Gastroesophageal sphincter (tissue), 4 donors: ENCODE data around the gene CARD19. TPM values are rescaled to one million over a fixed set of nuclear protein-coding genes. Genes with fewer than 3 reads are reported as not detected.

Source experiments
- ATAC-seq: fragments of 150-250 bp; one replicate; pipeline ENCODE4 v1.9.1; 2016; ENCODE audit warnings: mild to moderate bottlenecking, moderate library complexity
- H3K27ac ChIP-seq, 4 donors: fragments of 200-600 bp; sonication (generic) in 3 of 4; 1 replicate in 3 of 4; 2 replicates in 1 of 4; pipeline ENCODE4 v1.5.1; 2016 to 2019
- H3K27me3 ChIP-seq: fragments of 200-600 bp; sonication (generic); one replicate; pipeline ENCODE4 v1.5.1; 2019
- H3K36me3 ChIP-seq, 2 donors: fragments of 200-600 bp; sonication (generic); one replicate each; pipeline ENCODE4 v1.5.1; 2019; ENCODE audit warnings: control low read depth in 1 of 2
- H3K4me1 ChIP-seq, 3 donors: fragments of 200-600 bp; sonication (generic); 1 replicate in 2 of 3; 2 replicates in 1 of 3; pipeline ENCODE4 v1.5.1; 2016 to 2019; ENCODE audit warnings: control low read depth in 2 of 3
- H3K4me3 ChIP-seq, 2 donors: fragments of 200-600 bp; sonication (generic); one replicate each; pipeline ENCODE4 v1.5.1; 2019; ENCODE audit warnings: mild to moderate bottlenecking in 1 of 2, moderate library complexity in 1 of 2
- H3K9me3 ChIP-seq, 3 donors: fragments of 200-600 bp; sonication (generic); one replicate each; pipeline ENCODE4 v1.5.1; 2017 to 2019; ENCODE audit warnings: control low read depth in 2 of 3
- CTCF ChIP-seq, 4 experiments: fragments of 200-600 bp in 2 of 4; fragments of 450-650 bp in 2 of 4; sonication (generic) in 1 of 4; IDR thresholded peaks; one replicate each; pipeline ENCODE4 v1.5.1; 2017 to 2019; ENCODE audit warnings: antibody characterized with exemption in 4 of 4, mild to moderate bottlenecking in 2 of 4, moderate library complexity in 2 of 4
- EP300 ChIP-seq: sonication (generic); formaldehyde crosslinking; IDR thresholded peaks from one replicate; pipeline ENCODE4 v1.6.1; 2017; ENCODE audit warnings: antibody characterized with exemption, mild to moderate bottlenecking
- POLR2A ChIP-seq, 2 donors: fragments of 450-650 bp; IDR thresholded peaks; one replicate each; pipeline ENCODE4 v1.6.1; 2017; ENCODE audit warnings: antibody characterized with exemption in 2 of 2, mild to moderate bottlenecking in 2 of 2, moderate library complexity in 1 of 2
- POLR2AphosphoS5 ChIP-seq: sonication (generic); formaldehyde crosslinking; IDR thresholded peaks from one replicate; pipeline ENCODE4 v1.6.1; 2017; ENCODE audit warnings: antibody characterized with exemption
- WGBS, 2 donors: methylation state at CpG; one replicate each; pipeline ENCODE4 v1.1.5; 2018; ENCODE audit warnings: low coverage in 1 of 2; 5-methylcytosine and 5-hydroxymethylcytosine counted together
- total RNA-seq, 4 donors: library from RNA; depleted of rRNA; stranded (reverse); fragments of >200 nt; gene quantifications; one replicate each; pipeline ENCODE4 v1.1.0, GENCODE V29; 2016

The CARD19 gene
- total RNA-seq, 4 donors from 2014 or later = 78.5 to 82.2 (median 80.1) TPM

GRCh38 chr9:93124793-93125192 is 28.8 kb downstream of the CARD19 start:
- no peak for ATAC-seq
- peaks cover 0 to 58% of the 10 kb centered on the region in 2 donors for H3K36me3 ChIP-seq
- H3K4me1 ChIP-seq = peaks cover 3 to 71% (median 49%) of the 10 kb centered on the region in 3 donors
- H3K27me3 ChIP-seq = no peaks in the 10 kb centered on the region
- peak overlapping the region in 1 of 4 donors; percentile 98 for H3K27ac ChIP-seq
- no peak overlapping the region for H3K4me3 ChIP-seq
- TF ChIP-seq POLR2AphosphoS5 (no peak), CTCF (IDR thresholded peaks at IDR 0.05) (no peak), EP300 (no peak), POLR2A (IDR thresholded peaks at IDR 0.05) (no peak)
- WGBS, 2 donors = no CpG with 5 or more reads among the region's 16 CpGs
- H3K9me3 ChIP-seq = no peaks in the 10 kb centered on the region

- ATAC-seq = no peak
- WGBS, 2 donors = 86% methylated on average over 6 of the region's 10 CpGs; no CpG with 5 or more reads in 1 of the 2 donors
- Histone ChIP-seq H3K27me3 (no peaks in the 10 kb centered on the region), H3K9me3 (no peaks in the 10 kb centered on the region), H3K4me1 (peaks cover under 1 to 71% (median 49%) of the 10 kb centered on the region in 3 donors), H3K4me3 (no peak overlapping the region), H3K36me3 (peaks cover 0 to 58% of the 10 kb centered on the region in 2 donors), H3K27ac (peak overlapping the region in 3 of 4 donors; percentile 89 to 98 (median 98))
- TF ChIP-seq POLR2A (IDR thresholded peaks at IDR 0.05) = no peak
- no peak for TF ChIP-seq POLR2AphosphoS5
- TF ChIP-seq EP300 = no peak
- TF ChIP-seq CTCF (IDR thresholded peaks at IDR 0.05) = no peak
Observed at GRCh38 chr9:93125331-93125894, 29.4 kb downstream of the CARD19 start.

GRCh38 chr9:93126151-93126781 is 30.2 kb downstream of the CARD19 start:
- WGBS, 2 donors = 68 to 92% methylated on average over 2 to 5 of the region's 23 CpGs
- Histone ChIP-seq H3K4me3 (peak overlapping the region in 1 of 2 donors; percentile 19), H3K27ac (peak overlapping the region; percentile 50 to 98 (median 94)), H3K27me3 (no peaks in the 10 kb centered on the region), H3K36me3 (peaks cover 0 to 54% of the 10 kb centered on the region in 2 donors), H3K9me3 (no peaks in the 10 kb centered on the region), H3K4me1 (peaks cover 0 to 71% (median 54%) of the 10 kb centered on the region in 3 donors)
- TF ChIP-seq CTCF (IDR thresholded peaks at IDR 0.05) = no peak
- no peak for TF ChIP-seq POLR2AphosphoS5
- no peak for TF ChIP-seq EP300
- TF ChIP-seq POLR2A (IDR thresholded peaks at IDR 0.05) = no peak
- no peak for ATAC-seq

GRCh38 chr9:93126825-93127368 is 30.9 kb downstream of the CARD19 start:
- H3K27ac ChIP-seq = peak overlapping the region; percentile 50 to 98 (median 94)
- no peaks in the 10 kb centered on the region for H3K27me3 ChIP-seq
- H3K4me3 ChIP-seq = peak overlapping the region in 1 of 2 donors; percentile 19
- H3K36me3 ChIP-seq = peaks cover 0 to 47% of the 10 kb centered on the region in 2 donors
- 9 to 32% methylated on average over 4 to 6 of the region's 18 CpGs for WGBS, 2 donors
- H3K9me3 ChIP-seq = no peaks in the 10 kb centered on the region
- peak; percentile 55 for ATAC-seq
- TF ChIP-seq POLR2A (IDR thresholded peaks at IDR 0.05) (no peak), CTCF (IDR thresholded peaks at IDR 0.05) (no peak), POLR2AphosphoS5 (peak; percentile 12), EP300 (no peak)
- peaks cover 3 to 71% (median 60%) of the 10 kb centered on the region in 3 donors for H3K4me1 ChIP-seq
